MCF 10A (cell line): ENCODE measurements around the gene TMEM201. TPM values are rescaled to one million over a fixed set of nuclear protein-coding genes. Genes with fewer than 3 reads are reported as not detected.

Source experiments
- BruUV-seq: library from RNA; stranded (reverse); fragments of 400-500 nt; replicated peaks from 2 replicates; lab custom pipeline; 2021; lab: Mats Ljungman, UMichigan
- CTCF ChIA-PET: fragments of 300-600 bp; sonication (Branson Sonifier 250); formaldehyde crosslinking; extraction: SDS; loops from one replicate; lab custom pipeline; 2021; ENCODE audit warnings: antibody characterized with exemption, inconsistent platforms; lab: Yijun Ruan, JAX
- POLR2A ChIA-PET: fragments of 300-600, 350-650 bp; sonication (Branson Sonifier 250); formaldehyde crosslinking; extraction: SDS; loops from one replicate; lab custom pipeline; 2020; ENCODE audit warnings: antibody characterized with exemption, inconsistent platforms; lab: Yijun Ruan, JAX
- DNase-seq: peaks from one replicate; pipeline ENCODE4 v3.0.0-alpha.2; 2018; ENCODE audit not compliant: unreplicated experiment
- H3K27ac Mint-ChIP-seq: one replicate; pipeline ENCODE4 v1.8.0; 2022; ENCODE audit warnings: mild to moderate bottlenecking, low read depth, mixed read lengths; ENCODE audit not compliant: unreplicated experiment
- H3K27me3 Mint-ChIP-seq: one replicate; pipeline ENCODE4 v1.8.0; 2022; ENCODE audit warnings: mixed read lengths; ENCODE audit not compliant: insufficient read depth, unreplicated experiment
- H3K36me3 Mint-ChIP-seq: one replicate; pipeline ENCODE4 v1.8.0; 2022; ENCODE audit warnings: mild to moderate bottlenecking, moderate library complexity, mixed read lengths; ENCODE audit not compliant: insufficient read depth, unreplicated experiment
- H3K4me1 Mint-ChIP-seq: one replicate; pipeline ENCODE4 v1.8.0; 2022; ENCODE audit warnings: mixed read lengths; ENCODE audit not compliant: insufficient read depth, unreplicated experiment
- H3K4me3 Mint-ChIP-seq: one replicate; pipeline ENCODE4 v1.8.0; 2022; ENCODE audit warnings: mild to moderate bottlenecking, moderate library complexity, mixed read lengths; ENCODE audit not compliant: unreplicated experiment
- H3K9me3 Mint-ChIP-seq: one replicate; pipeline ENCODE4 v1.8.0; 2022; ENCODE audit warnings: mixed read lengths; ENCODE audit not compliant: unreplicated experiment
- CTCF ChIP-seq: fragments of 200-600 bp; IDR thresholded peaks from one replicate; pipeline ENCODE4 v1.8.0; 2022; ENCODE audit warnings: antibody characterized with exemption, mild to moderate bottlenecking; ENCODE audit not compliant: unreplicated experiment
- intact Hi-C: fragments of 100-400 bp; cut with micrococcal nuclease; formaldehyde crosslinking; loops from 2 replicates; pipeline ENCODE4 v1.14.1; 2022
- total RNA-seq: library from RNA; stranded (reverse); gene quantifications from 2 replicates; pipeline ENCODE4 v1.2.3, GENCODE V29; 2022

Gene TMEM201
- total RNA-seq, 1 experiment from 2014 or later = 11.1 TPM

DNA sequence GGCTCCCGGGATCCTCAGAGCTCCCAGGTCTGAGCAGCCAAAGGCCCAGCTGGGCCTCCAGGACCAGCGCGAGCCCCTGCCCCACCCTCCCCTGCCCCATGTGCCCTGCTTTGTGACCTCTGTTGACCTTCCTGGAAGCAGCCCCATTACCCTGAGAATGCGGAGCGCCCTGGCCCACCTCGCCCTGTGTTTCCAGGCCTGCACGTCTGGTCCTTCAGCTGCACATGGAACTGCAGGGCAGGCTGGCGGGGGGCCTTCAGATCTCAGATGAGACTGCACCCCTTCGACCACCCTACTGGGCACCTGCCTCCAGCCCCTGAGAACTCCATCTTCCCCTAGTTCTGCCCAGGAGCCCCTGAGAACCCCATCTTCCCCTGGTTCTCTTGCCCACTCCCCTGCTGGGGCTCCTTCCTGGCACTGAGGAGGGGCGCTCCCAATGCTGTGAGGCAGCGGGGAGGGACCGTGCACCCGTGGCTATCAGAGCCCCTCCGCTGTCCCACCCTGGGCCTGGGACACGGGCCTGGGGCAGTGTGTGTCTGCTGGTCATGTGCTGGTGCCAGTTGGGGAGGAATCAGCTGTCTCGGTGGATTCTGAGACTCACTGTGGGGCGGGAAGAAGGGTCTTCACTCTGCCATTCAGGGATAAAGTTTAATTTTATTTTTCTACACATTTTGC lies 25.1 kb downstream of the TMEM201 start:
- no peak for DNase-seq
- Mint-ChIP-seq H3K9me3 (no peaks in the 10 kb centered on the region), H3K27ac (no peak overlapping the region), H3K4me3 (no peak overlapping the region), H3K36me3 (peaks cover 11% of the 10 kb centered on the region), H3K4me1 (no peaks in the 10 kb centered on the region), H3K27me3 (no peaks in the 10 kb centered on the region)
- TF ChIP-seq CTCF = no peak
- ChIA-PET CTCF (interaction anchor here (0.6 to 2.2 kb wide), 2 partner anchors 13 to 148 kb away, joined by 4 to 7 read pairs; no protein-coding TSS in a partner anchor), POLR2A (interaction anchor here (0.5 kb wide), 1 partner anchor 693 kb away, joined by 3 read pairs; no protein-coding TSS in a partner anchor)
- intact Hi-C loops = no loop called here
- BruUV-seq = no TSS peak

- no peaks in the 10 kb centered on the region for H3K27me3 Mint-ChIP-seq
- ChIA-PET CTCF (interaction anchor here (0.5 to 3.4 kb wide), 6 partner anchors 11 to 318 kb away, joined by 3 to 14 read pairs (median 4); no protein-coding TSS in a partner anchor), POLR2A (interaction anchor here (0.6 to 0.7 kb wide), 3 partner anchors 21 to 278 kb away, joined by 3 read pairs; no protein-coding TSS in a partner anchor)
- TF ChIP-seq CTCF = peak; percentile 57
- DNase-seq = peak; percentile 60
- H3K4me1 Mint-ChIP-seq = no peaks in the 10 kb centered on the region
- H3K27ac Mint-ChIP-seq = no peak overlapping the region
- BruUV-seq = no TSS peak
- no peaks in the 10 kb centered on the region for H3K9me3 Mint-ChIP-seq
- peaks cover 15% of the 10 kb centered on the region for H3K36me3 Mint-ChIP-seq
- intact Hi-C loops = no loop called here
- H3K4me3 Mint-ChIP-seq = no peak overlapping the region
Measured at GRCh38 chr1:9615316-9616063, 26.8 kb downstream of the TMEM201 start.

- POLR2A ChIA-PET = no interaction called here
- intact Hi-C loops = no loop called here
- no peak for TF ChIP-seq CTCF
- peaks cover 10% of the 10 kb centered on the region for H3K27me3 Mint-ChIP-seq
- H3K4me1 Mint-ChIP-seq = no peaks in the 10 kb centered on the region
- no peaks in the 10 kb centered on the region for H3K9me3 Mint-ChIP-seq
- no TSS peak for BruUV-seq
- no peak overlapping the region for H3K27ac Mint-ChIP-seq
- CTCF ChIA-PET = interaction anchor here (0.6 to 0.7 kb wide), 3 partner anchors 64 to 383 kb away, joined by 3 read pairs; no protein-coding TSS in a partner anchor
- H3K4me3 Mint-ChIP-seq = no peak overlapping the region
- H3K36me3 Mint-ChIP-seq = peaks cover 7% of the 10 kb centered on the region
- DNase-seq = no peak
Measured at GRCh38 chr1:9618909-9619679, 30.4 kb downstream of the TMEM201 start.
